A673 (cell line): ENCODE results near the gene TMEM59L. TPM values are rescaled to one million over a fixed set of nuclear protein-coding genes. Genes with fewer than 3 reads are reported as not detected.

Experiments used
- BruUV-seq: library from RNA; stranded (reverse); fragments of 400-500 nt; replicated peaks from 2 replicates; lab custom pipeline; 2021; lab: Mats Ljungman, UMichigan
- CTCF ChIA-PET: fragments of 300-600 bp; sonication (Branson Sonifier 250); formaldehyde crosslinking; loops from one replicate; lab custom pipeline; 2022; ENCODE audit warnings: antibody characterized with exemption; lab: Charles Lee
- POLR2A ChIA-PET: fragments of 300-600 bp; sonication (Branson Sonifier 250); formaldehyde crosslinking; loops from one replicate; lab custom pipeline; 2022; ENCODE audit warnings: antibody characterized with exemption; ENCODE audit not compliant: low non-redundant PET; lab: Charles Lee
- DNase-seq: peaks from one replicate; pipeline ENCODE4 v3.0.0-alpha.2; 2015; ENCODE audit warnings: low spot score
- H3K27ac ChIP-seq: fragments of 200-600 bp; sonication (generic); 2 replicates; pipeline ENCODE4 v1.5.1; 2016; ENCODE audit warnings: mixed run types, low read depth, mild to moderate bottlenecking, mixed read lengths, antibody characterized with exemption, low read length; ENCODE audit not compliant: poor library complexity, severe bottlenecking
- H3K27me3 ChIP-seq: fragments of 200-600 bp; sonication (generic); replicated peaks from 2 replicates; pipeline ENCODE4 v1.6.1; 2017; ENCODE audit warnings: mixed run types, low read depth, mild to moderate bottlenecking, mixed read lengths, antibody characterized with exemption, low read length; ENCODE audit not compliant: insufficient read depth, poor library complexity
- H3K36me3 ChIP-seq: fragments of 200-600 bp; sonication (generic); 2 replicates; pipeline ENCODE4 v1.6.1; 2016; ENCODE audit warnings: mixed run types, mild to moderate bottlenecking, mixed read lengths, antibody characterized with exemption, low read length; ENCODE audit not compliant: insufficient read depth, poor library complexity, severe bottlenecking
- H3K4me1 ChIP-seq: fragments of 200-600 bp; sonication (generic); 2 replicates; pipeline ENCODE4 v1.6.1; 2017; ENCODE audit warnings: mixed run types, mild to moderate bottlenecking, mixed read lengths, antibody characterized with exemption, low read length; ENCODE audit not compliant: insufficient read depth, poor library complexity, severe bottlenecking
- H3K4me3 ChIP-seq: fragments of 200-600 bp; sonication (generic); 2 replicates; pipeline ENCODE4 v1.5.1; 2016; ENCODE audit warnings: low read depth, mixed run types, mild to moderate bottlenecking, mixed read lengths, low read length; ENCODE audit not compliant: poor library complexity, severe bottlenecking
- H3K9me3 ChIP-seq: fragments of 200-600 bp; sonication (generic); 2 replicates; pipeline ENCODE4 v1.6.1; 2016; ENCODE audit warnings: mixed run types, low read depth, mild to moderate bottlenecking, mixed read lengths, antibody characterized with exemption, low read length; ENCODE audit not compliant: poor library complexity, severe bottlenecking
- EZH2 ChIP-seq: fragments of 200-600 bp; sonication (generic); IDR thresholded peaks from 2 replicates; pipeline ENCODE4 v1.6.1; 2017; ENCODE audit warnings: borderline replicate concordance, low read depth, mild to moderate bottlenecking, mixed read lengths, antibody characterized with exemption, low read length; ENCODE audit not compliant: poor library complexity, severe bottlenecking
- intact Hi-C: fragments of 100-400 bp; cut with micrococcal nuclease; formaldehyde crosslinking; loops from one replicate; pipeline ENCODE4 v1.10.0; 2022; ENCODE audit not compliant: unreplicated experiment
- total RNA-seq: library from RNA; stranded (reverse); gene quantifications from 2 replicates; pipeline ENCODE4 v1.2.3, GENCODE V29; 2021
- TF ChIP-seq, protein P1 (sequence below): fragments of 300-800, 200-600 bp; sonication (generic); conservative IDR thresholded peaks from 2 replicates; pipeline ENCODE4 v1.5.1; 2017; ENCODE audit warnings: low read depth, mild to moderate bottlenecking, antibody characterized with exemption, low read length, moderate library complexity, mixed read lengths

Gene TMEM59L
- total RNA-seq, 1 experiment from 2014 or later, result 9.3 TPM

DNA sequence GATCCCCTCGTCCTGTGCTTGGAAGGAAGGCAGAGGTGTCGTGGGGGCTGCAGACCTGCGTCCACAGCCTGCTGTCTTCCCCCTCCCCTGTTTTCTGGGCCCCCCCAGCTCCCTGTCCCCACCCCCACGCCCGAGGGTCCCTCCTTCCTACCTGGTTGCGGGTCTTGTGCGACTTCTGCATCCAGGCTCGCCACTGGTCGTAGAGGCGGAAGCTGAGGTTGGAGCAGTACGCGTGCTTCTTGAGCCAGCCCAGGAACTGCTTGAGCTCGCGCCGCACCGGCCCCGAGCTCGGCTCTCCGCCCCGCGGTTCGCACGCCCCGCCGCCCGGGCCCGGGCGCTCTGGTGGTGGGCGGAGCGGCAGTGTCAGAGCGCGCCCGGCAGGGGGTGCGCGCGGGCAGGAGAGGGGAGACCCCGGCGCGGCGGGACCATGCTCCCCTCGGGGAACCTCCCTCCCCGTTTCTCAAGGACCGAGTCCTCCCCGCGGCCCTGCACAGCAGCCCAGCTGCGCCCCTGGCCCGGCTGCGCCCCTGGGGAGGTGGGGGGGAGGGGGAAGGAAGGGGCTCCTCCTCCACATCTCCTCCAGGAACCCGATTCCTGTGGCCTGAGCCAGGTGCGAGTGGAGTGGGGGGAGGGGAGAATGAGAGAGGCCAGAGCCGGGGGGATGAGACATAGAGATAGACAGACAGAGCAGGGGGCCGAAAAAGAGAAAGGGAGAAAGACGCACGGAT lies 18.4 kb upstream of the TMEM59L start:
- intact Hi-C loops, result loop anchor here (5.0 to 10.0 kb wide), 4 partner anchors 83 to 323 kb away; partner anchors contain the start of genes COPE and DDX49
- Histone ChIP-seq H3K36me3 (peaks cover 30% of the 10 kb centered on the region), H3K27me3 (no peaks in the 10 kb centered on the region), H3K4me3 (peak overlapping the region; percentile 25), H3K9me3 (no peaks in the 10 kb centered on the region), H3K27ac (peak overlapping the region; percentile 60), H3K4me1 (peaks cover 68% of the 10 kb centered on the region)
- no TSS peak for BruUV-seq
- TF ChIP-seq, protein P1, sequence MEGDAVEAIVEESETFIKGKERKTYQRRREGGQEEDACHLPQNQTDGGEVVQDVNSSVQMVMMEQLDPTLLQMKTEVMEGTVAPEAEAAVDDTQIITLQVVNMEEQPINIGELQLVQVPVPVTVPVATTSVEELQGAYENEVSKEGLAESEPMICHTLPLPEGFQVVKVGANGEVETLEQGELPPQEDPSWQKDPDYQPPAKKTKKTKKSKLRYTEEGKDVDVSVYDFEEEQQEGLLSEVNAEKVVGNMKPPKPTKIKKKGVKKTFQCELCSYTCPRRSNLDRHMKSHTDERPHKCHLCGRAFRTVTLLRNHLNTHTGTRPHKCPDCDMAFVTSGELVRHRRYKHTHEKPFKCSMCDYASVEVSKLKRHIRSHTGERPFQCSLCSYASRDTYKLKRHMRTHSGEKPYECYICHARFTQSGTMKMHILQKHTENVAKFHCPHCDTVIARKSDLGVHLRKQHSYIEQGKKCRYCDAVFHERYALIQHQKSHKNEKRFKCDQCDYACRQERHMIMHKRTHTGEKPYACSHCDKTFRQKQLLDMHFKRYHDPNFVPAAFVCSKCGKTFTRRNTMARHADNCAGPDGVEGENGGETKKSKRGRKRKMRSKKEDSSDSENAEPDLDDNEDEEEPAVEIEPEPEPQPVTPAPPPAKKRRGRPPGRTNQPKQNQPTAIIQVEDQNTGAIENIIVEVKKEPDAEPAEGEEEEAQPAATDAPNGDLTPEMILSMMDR, result peak; percentile 62
- no peak for TF ChIP-seq EZH2
- peak; percentile 86 for DNase-seq
- CTCF ChIA-PET, result interaction anchor here (0.6 to 1.2 kb wide), 2 partner anchors 105 to 253 kb away, joined by 4 to 7 read pairs; no protein-coding TSS in a partner anchor
- POLR2A ChIA-PET, result interaction anchor here (0.5 to 0.7 kb wide), 3 partner anchors 24 to 252 kb away, joined by 3 to 6 read pairs (median 4); no protein-coding TSS in a partner anchor

DNA sequence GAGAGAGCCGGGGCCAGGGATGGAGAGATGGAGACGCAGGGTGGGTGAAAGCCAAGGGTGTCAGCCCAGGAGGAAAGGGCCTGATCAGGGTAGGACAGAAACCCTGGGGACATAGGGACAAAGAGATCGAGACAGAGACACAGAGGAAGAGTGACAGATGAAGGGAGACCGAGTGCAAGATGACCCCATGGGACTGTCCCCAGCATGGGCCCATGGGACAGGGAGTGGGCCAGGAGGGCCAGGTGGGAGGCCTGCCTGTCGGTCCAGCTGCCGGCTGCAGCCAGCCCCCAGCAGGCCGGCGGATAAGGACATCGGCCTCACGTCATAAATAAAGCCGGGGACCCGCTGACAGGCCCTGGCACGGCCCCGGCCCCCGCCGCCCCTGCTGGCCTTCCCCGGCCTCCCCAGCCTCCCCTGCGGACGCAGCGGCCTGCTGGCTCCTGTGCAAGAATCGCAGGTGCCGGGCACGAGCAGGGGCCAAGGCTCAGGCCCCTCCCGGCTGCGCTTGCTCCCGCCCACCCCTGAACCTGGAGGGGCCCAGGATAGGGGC lies 17.8 kb upstream of the TMEM59L start:
- ChIA-PET POLR2A (interaction anchor here (0.6 to 0.7 kb wide), 2 partner anchors 252 to 727 kb away, joined by 3 to 6 read pairs; no protein-coding TSS in a partner anchor), CTCF (interaction anchor here (1.2 kb wide), 1 partner anchor 252 kb away, joined by 7 read pairs; no protein-coding TSS in a partner anchor)
- intact Hi-C loops, result loop anchor here (5.0 to 10.0 kb wide), 4 partner anchors 82 to 322 kb away; partner anchors contain the start of genes COPE and DDX49
- no peak for DNase-seq
- Histone ChIP-seq H3K36me3 (peaks cover 33% of the 10 kb centered on the region), H3K27me3 (no peaks in the 10 kb centered on the region), H3K27ac (peak overlapping the region; percentile 60), H3K4me3 (peak overlapping the region; percentile 25), H3K9me3 (no peaks in the 10 kb centered on the region), H3K4me1 (peaks cover 68% of the 10 kb centered on the region)
- no peak for TF ChIP-seq EZH2
- TF ChIP-seq, protein P1, result no peak
- no TSS peak for BruUV-seq

DNA sequence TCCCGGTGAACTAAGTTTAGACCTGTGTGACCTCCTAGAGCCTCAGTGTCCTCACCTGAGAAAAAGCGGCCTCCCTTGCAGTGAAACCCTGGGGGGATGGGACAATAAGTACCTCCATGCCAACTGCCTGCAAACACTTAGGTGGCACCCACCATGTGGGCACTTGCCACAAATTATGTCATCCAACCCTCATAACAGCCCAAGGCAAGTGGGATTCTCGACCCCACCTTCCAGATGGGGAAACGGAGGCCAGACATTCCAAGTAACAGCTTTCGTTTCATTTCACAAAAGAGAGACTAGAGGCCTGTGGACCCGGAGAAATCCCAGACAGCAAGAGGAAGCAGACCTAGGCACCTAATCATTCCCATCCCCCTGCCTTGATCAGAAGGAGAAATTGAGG lies 17.2 kb upstream of the TMEM59L start:
- H3K9me3 ChIP-seq, result no peaks in the 10 kb centered on the region
- DNase-seq, result no peak
- TF ChIP-seq, protein P1, result no peak
- TF ChIP-seq EZH2, result no peak
- H3K27ac ChIP-seq, result no peak overlapping the region
- H3K27me3 ChIP-seq, result no peaks in the 10 kb centered on the region
- POLR2A ChIA-PET, result interaction anchor here (0.6 kb wide), 1 partner anchor 728 kb away, joined by 6 read pairs; no protein-coding TSS in a partner anchor
- peaks cover 33% of the 10 kb centered on the region for H3K36me3 ChIP-seq
- intact Hi-C loops, result loop anchor here (10.0 kb wide), 1 partner anchor 131 kb away; no protein-coding TSS in a partner anchor
- CTCF ChIA-PET, result no interaction called here
- H3K4me3 ChIP-seq, result no peak overlapping the region
- H3K4me1 ChIP-seq, result peaks cover 68% of the 10 kb centered on the region
- BruUV-seq, result no TSS peak
